Lower leg skin (tissue), 3 donors: ENCODE measurements around the gene HNRNPC.

ENCODE experiments used
- CTCF ChIP-seq, 3 donors: fragments of 450-650 bp; IDR thresholded peaks; one replicate each; pipeline ENCODE4 v1.5.1; 2016; ENCODE audit warnings: antibody characterized with exemption in 3 of 3, mild to moderate bottlenecking in 3 of 3, moderate library complexity in 2 of 3
- POLR2A ChIP-seq, 2 donors: fragments of 450-650 bp; IDR thresholded peaks; one replicate each; pipeline ENCODE4 v1.6.1; 2016 to 2017; ENCODE audit warnings: antibody characterized with exemption in 2 of 2, mild to moderate bottlenecking in 1 of 2, moderate library complexity in 1 of 2

DNA sequence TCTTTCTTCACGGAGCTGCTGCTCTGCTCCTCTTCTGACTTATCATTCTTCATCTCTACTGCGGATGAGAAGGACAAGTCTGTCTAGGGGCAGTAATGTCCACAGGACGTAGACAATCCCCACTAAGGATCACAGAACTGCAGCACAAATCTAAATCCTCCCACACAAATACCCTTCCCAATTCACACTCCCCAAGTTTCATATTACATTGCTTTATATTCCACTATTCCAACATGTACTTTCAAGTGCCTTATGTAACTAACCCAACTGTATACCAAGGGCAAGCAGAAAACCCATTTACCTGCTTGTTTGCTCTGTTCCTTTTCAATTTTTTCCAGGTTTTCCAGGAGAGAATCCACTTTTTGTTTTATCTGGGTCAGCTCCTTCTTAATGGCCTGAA, 57.7 kb downstream of the HNRNPC start:
- no peak for TF ChIP-seq CTCF (IDR thresholded peaks at IDR 0.05)
- no peak for TF ChIP-seq POLR2A (IDR thresholded peaks at IDR 0.05)
